Neuron (in vitro differentiated cells): ENCODE data around the gene MRPL54.

Source experiments
- H2AFZ ChIP-seq: one replicate; pipeline ENCODE4 v1.6.1; 2013; ENCODE audit warnings: low read depth, mild to moderate bottlenecking, inconsistent platforms, low read length, moderate library complexity
- H3K27me3 ChIP-seq: one replicate; pipeline ENCODE4 v1.6.1; 2013; ENCODE audit warnings: low read length; ENCODE audit not compliant: insufficient read depth
- H3K36me3 ChIP-seq: one replicate; pipeline ENCODE4 v1.6.1; 2013; ENCODE audit warnings: low read length; ENCODE audit not compliant: insufficient read depth
- H3K4me1 ChIP-seq: one replicate; pipeline ENCODE4 v1.6.1; 2013; ENCODE audit warnings: low read length; ENCODE audit not compliant: insufficient read depth
- H3K4me3 ChIP-seq: 2 replicates; pipeline ENCODE4 v1.5.1; 2013; ENCODE audit warnings: mild to moderate bottlenecking, low read length, moderate library complexity
- H3K9me3 ChIP-seq: one replicate; pipeline ENCODE4 v1.6.1; 2013; ENCODE audit warnings: low read length

The MRPL54 gene

GRCh38 chr19:3732108-3732507, 30.4 kb upstream of the MRPL54 start:
- Histone ChIP-seq H3K9me3 (no peaks in the 10 kb centered on the region), H3K36me3 (no peaks in the 10 kb centered on the region)

GRCh38 chr19:3733549-3734309, 28.8 kb upstream of the MRPL54 start:
- Histone ChIP-seq H3K9me3 (no peaks in the 10 kb centered on the region), H2AFZ (no peak overlapping the region), H3K27me3 (peaks cover 4% of the 10 kb centered on the region), H3K4me3 (no peak overlapping the region), H3K4me1 (no peaks in the 10 kb centered on the region), H3K36me3 (no peaks in the 10 kb centered on the region)

More at GRCh38 chr19:3732108-3732507, 30.4 kb upstream of the MRPL54 start:
- Histone ChIP-seq H2AFZ (no peak overlapping the region), H3K27me3 (peaks cover 4% of the 10 kb centered on the region), H3K4me1 (no peaks in the 10 kb centered on the region), H3K4me3 (no peak overlapping the region)

GRCh38 chr19:3734310-3734600, 28.2 kb upstream of the MRPL54 start:
- no peak overlapping the region for H3K4me3 ChIP-seq
- H2AFZ ChIP-seq, result no peak overlapping the region
- no peaks in the 10 kb centered on the region for H3K9me3 ChIP-seq
- H3K4me1 ChIP-seq, result no peaks in the 10 kb centered on the region
- peaks cover 4% of the 10 kb centered on the region for H3K27me3 ChIP-seq
- H3K36me3 ChIP-seq, result no peaks in the 10 kb centered on the region

- H3K4me1 ChIP-seq, result no peaks in the 10 kb centered on the region
- no peak overlapping the region for H3K4me3 ChIP-seq
- H3K27me3 ChIP-seq, result peaks cover 4% of the 10 kb centered on the region
- no peak overlapping the region for H2AFZ ChIP-seq
- no peaks in the 10 kb centered on the region for H3K9me3 ChIP-seq
- H3K36me3 ChIP-seq, result no peaks in the 10 kb centered on the region
These were observed 26.3 kb upstream of the MRPL54 start for GRCh38 chr19:3736106-3736724.

GRCh38 chr19:3737487-3738205, 24.8 kb upstream of the MRPL54 start:
- peaks cover 4% of the 10 kb centered on the region for H3K27me3 ChIP-seq
- no peak overlapping the region for H2AFZ ChIP-seq
- no peak overlapping the region for H3K4me3 ChIP-seq
- no peaks in the 10 kb centered on the region for H3K36me3 ChIP-seq
- H3K4me1 ChIP-seq, result no peaks in the 10 kb centered on the region
- H3K9me3 ChIP-seq, result no peaks in the 10 kb centered on the region

GRCh38 chr19:3738477-3739220, 23.8 kb upstream of the MRPL54 start:
- Histone ChIP-seq H3K4me1 (no peaks in the 10 kb centered on the region), H2AFZ (no peak overlapping the region), H3K27me3 (peaks cover 4% of the 10 kb centered on the region), H3K4me3 (no peak overlapping the region), H3K36me3 (no peaks in the 10 kb centered on the region), H3K9me3 (no peaks in the 10 kb centered on the region)

GRCh38 chr19:3740431-3740830, 22.1 kb upstream of the MRPL54 start:
- H3K36me3 ChIP-seq, result no peaks in the 10 kb centered on the region
- H3K27me3 ChIP-seq, result peaks cover 4% of the 10 kb centered on the region
- H3K9me3 ChIP-seq, result no peaks in the 10 kb centered on the region
- no peak overlapping the region for H3K4me3 ChIP-seq
- no peak overlapping the region for H2AFZ ChIP-seq
- no peaks in the 10 kb centered on the region for H3K4me1 ChIP-seq

- Histone ChIP-seq H2AFZ (no peak overlapping the region), H3K27me3 (no peaks in the 10 kb centered on the region), H3K9me3 (no peaks in the 10 kb centered on the region)
These were observed 19.0 kb upstream of the MRPL54 start for GRCh38 chr19:3743486-3743885.

GRCh38 chr19:3745363-3746045, 17.0 kb upstream of the MRPL54 start:
- Histone ChIP-seq H3K4me1 (no peaks in the 10 kb centered on the region), H3K4me3 (no peak overlapping the region), H3K36me3 (peaks cover 4% of the 10 kb centered on the region), H2AFZ (no peak overlapping the region), H3K9me3 (no peaks in the 10 kb centered on the region), H3K27me3 (no peaks in the 10 kb centered on the region)

More at GRCh38 chr19:3743486-3743885, 19.0 kb upstream of the MRPL54 start:
- H3K4me1 ChIP-seq, result no peaks in the 10 kb centered on the region
- no peak overlapping the region for H3K4me3 ChIP-seq
- no peaks in the 10 kb centered on the region for H3K36me3 ChIP-seq

GRCh38 chr19:3746371-3747056, 16.0 kb upstream of the MRPL54 start:
- no peaks in the 10 kb centered on the region for H3K4me1 ChIP-seq

GRCh38 chr19:3748965-3749364, 13.5 kb upstream of the MRPL54 start:
- Histone ChIP-seq H3K36me3 (peaks cover 11% of the 10 kb centered on the region), H3K4me3 (no peak overlapping the region), H3K9me3 (no peaks in the 10 kb centered on the region)

More at GRCh38 chr19:3746371-3747056, 16.0 kb upstream of the MRPL54 start:
- H3K9me3 ChIP-seq, result no peaks in the 10 kb centered on the region
- peaks cover 5% of the 10 kb centered on the region for H3K36me3 ChIP-seq
- H3K4me3 ChIP-seq, result no peak overlapping the region
- no peak overlapping the region for H2AFZ ChIP-seq
- H3K27me3 ChIP-seq, result no peaks in the 10 kb centered on the region

GRCh38 chr19:3750211-3750610, 12.3 kb upstream of the MRPL54 start:
- peaks cover 15% of the 10 kb centered on the region for H3K36me3 ChIP-seq
- H2AFZ ChIP-seq, result no peak overlapping the region
- no peak overlapping the region for H3K4me3 ChIP-seq
- no peaks in the 10 kb centered on the region for H3K27me3 ChIP-seq
- no peaks in the 10 kb centered on the region for H3K9me3 ChIP-seq
- H3K4me1 ChIP-seq, result no peaks in the 10 kb centered on the region

More at GRCh38 chr19:3748965-3749364, 13.5 kb upstream of the MRPL54 start:
- Histone ChIP-seq H2AFZ (no peak overlapping the region), H3K4me1 (no peaks in the 10 kb centered on the region), H3K27me3 (no peaks in the 10 kb centered on the region)
